NCI-H345 treated with DMSO at 0.1 percent for 48 hours (cell line): ENCODE results near the gene DENR.
"Not testable (repeated sequence)": the region's sequence is repeated elsewhere in the genome, so short reads cannot be mapped to it uniquely, and the experiment has no call there.

Experiments used
- DNase-seq: peaks from one replicate; lab custom pipeline; 2025; ENCODE audit not compliant: unreplicated experiment; lab: John Stamatoyannopoulos, UW

The DENR gene

DNA sequence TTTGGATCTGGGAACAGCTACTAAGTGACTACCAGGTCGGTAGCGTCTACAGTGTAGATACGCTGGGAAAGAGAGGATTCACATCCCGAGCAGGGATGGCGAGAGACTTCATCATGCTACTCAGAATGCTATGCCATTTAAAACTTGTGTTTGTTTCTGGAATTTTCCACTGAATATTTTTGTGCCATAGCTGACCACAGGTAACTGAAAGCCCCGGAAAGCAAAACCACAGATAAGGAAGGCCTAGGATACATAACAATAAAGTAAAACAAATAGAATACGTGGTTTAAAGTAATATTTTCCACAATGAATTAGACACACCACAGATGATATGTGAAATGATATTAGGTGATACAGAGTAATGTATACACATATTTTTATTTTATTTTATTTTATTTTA is 14.1 kb upstream of the DENR start:
- DNase-seq = no peak

DNA sequence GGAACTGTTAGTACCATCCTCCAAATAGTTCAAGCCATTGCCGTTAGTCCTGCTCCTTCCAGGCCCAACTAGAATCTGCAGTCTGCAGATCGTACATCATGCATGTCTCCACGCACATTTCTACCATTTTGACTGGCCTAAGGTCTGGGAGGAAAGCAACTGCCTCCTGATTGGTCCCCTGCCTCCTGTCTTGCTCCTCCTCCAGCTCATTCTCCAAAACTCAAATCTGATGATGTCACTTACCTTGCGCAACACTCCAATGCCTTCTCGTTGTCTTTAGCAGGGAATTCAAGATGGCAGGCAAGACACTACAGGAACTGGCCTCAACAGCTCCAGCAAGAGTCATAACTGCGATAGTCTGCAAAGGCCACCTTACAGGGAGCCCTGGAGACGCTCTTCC is 12.3 kb upstream of the DENR start:
- no peak for DNase-seq

DNA sequence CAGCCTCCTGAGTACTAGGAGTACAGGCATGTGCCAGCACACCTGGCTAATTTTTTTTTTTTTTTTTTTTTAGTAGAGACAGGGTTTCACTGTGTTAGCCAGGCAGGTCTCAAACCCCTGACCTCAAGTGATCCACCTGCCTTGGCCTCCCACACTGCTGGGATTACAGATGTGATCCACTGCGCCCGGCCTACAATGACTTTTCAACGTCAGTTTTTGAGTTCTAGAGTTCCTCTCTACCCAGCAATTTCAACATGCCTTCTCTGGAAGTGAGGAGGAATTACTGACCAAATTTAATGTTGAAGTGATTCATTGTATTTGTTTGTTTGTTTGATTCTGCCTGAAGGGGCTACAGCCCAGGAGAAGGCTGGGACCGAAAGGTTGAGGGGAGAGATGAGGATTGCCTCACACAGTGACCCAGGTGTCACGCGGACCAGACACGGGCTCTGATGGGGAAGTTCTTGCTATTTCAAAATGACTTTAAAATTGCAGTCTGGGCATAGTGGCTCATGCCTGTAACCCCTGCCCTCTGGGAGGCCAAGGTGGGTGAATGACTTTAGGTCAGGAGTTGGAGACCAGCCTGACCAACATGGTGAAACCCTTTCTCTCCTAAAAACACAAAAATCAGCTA is 8.6 kb upstream of the DENR start:
- no peak for DNase-seq

DNA sequence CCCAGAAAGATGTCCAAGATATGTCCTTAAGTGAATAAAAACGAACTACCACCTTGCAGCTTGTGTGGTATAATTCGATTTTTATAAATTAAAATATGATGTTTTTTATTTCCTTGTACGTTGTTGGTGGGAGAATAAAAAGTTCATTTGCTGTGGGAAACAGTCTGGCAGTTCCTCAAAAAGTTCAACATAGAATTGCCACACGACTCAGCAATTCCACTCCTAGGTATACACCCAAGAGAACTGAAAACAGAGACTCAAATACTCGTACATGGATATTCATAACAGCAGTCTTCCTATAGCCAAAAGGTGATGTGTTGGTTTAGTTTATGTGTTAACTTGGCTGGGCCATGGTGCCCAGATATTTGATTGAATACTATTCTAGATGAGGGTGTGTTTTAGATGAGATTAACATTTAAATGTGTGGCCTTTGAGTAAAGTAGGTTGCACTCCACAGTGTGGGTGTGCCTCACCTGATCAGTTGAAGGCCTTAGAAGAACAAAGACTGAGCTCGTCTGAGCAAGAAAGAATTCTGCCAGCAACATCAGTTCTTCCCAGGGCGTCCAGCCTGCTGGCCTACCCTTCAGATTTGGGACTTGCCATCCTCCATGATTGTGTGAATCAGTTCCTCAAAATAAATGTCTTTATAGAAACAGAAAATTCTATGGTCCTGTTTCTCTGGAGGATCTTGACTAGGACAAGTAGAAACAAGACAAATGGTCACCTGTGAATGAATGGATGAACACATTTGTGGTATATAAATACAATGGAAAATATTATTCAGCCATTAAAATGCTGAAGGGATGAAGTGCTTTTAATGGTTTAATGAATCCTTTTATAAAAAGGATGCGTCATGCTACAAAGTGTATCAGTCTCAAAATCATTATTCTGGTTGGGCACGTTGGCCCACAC is 5.1 kb upstream of the DENR start:
- DNase-seq = no peak

DNA sequence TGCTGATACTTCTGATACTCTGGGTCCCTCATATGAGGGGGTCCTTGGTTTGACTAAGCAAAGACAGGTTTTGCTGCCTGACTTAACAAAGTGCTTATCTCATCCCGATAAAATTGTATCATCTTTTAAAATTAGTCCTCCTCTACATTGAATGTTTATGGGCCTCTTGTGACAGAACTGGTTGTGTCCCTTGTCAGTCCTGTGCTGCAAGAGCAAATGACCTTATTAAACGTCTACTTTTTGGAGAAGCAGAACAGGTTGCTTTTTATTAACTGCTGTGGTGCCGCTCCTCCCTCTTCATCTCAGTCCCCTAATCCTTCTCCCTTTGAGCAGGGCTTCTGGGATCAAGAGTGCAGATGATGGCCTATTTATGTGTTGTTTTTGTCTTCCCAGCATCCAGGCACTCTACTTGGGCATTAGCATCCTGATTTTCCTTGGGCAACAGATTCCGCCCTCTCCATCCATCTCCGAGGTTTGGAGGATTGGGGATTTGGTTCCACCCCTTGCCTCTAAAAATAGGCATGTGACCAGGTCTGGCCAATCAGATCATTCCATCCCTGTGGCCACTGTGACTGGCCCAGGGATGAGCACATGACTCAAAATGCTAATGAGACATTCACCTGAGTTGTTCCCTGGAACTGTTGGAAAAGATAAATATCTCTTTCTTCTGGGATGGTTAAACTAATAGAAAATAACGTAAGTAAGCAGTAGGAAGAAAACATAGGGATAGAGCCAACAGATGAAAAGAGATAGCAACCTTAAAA is 2.9 kb upstream of the DENR start:
- DNase-seq = no peak

DNA sequence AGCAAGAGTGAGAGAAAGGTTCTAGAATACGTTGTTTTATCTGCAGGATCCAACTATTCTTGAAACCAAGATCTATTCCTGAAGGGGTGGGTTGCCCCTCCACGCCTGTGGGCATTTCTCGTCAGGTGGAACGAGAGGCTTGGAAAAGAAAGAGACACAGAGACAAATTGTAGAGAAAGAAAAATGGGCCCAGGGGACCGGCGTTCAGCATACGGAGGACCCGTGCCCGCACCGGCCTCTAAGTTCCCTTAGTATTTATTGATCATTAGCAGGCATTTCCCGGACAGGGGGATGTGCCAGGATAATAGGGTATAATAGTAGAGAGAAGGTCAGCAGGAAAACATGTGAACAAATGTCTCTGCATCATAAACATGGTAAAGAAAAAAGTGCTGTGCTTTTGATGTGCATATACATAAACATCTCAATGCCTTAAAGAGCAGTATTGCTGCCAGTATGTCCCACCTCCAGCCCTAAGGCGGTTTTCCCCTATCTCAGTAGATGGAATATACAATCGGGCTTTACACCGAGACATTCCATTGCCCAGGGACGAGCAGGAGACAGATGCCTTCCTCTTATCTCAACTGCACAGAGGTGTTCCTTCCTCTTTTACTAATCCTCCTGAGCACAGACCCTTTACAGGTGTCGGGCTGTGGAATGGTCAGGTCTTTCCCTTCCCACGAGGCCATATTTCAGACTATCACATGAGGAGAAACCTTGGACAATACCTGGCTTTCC is 1.7 kb upstream of the DENR start:
- not testable (repeated sequence) for DNase-seq

DNA sequence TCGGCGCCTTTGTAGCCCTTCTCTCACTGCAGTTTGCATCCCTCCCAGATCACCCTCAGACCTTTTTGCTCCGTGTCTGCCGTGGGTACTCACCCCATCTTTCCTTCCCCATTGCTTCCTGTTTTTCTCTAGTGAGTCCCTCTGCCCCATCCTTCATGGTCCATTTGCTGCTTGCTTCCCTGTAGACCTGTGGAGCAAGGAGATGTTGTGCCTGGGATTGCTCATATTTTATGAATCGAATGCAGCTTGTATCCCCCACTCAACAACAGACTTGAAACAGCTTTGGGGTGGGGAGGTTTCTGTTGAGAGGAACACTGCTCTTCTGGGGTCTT is 661 bp downstream of the DENR start:
- no peak for DNase-seq

DNA sequence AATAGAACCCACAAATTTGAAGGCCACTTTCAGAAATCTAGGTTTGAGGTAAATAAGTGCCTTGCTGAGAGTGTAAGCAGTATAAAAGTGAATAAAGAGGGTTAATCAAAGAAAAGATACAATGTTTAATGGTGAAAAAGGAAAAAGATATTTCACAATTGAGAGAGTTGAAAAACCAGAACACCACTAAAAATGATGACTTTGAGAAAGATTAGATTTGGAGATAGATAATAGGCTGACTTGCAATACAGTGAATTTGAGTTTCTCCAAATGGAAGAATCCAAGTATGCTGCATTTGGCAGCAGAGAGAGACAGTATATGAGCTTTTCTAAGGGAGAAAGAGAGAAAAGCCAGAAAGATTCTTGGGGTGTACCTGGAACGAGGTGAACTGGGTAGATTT is 2.2 kb downstream of the DENR start:
- no peak for DNase-seq

DNA sequence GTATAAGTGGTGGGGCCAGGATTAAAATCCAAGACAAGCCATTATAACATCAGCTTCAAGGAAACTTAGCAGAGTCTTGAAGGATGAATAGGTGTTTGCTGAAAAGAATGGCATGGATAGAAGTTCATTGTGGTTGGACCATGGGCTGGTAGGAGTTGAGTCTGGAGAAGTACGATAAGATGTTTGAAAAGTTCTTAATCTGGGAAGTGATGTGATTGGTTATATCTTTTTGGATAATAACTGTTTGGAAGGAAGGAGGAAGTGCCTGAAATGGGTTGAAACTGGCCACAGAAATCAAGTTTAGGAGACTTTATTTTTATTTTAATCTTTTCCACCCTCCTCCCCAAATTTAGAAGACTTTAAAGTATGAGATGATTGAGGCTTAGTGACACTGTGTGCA is 4.9 kb downstream of the DENR start:
- DNase-seq = no peak

DNA sequence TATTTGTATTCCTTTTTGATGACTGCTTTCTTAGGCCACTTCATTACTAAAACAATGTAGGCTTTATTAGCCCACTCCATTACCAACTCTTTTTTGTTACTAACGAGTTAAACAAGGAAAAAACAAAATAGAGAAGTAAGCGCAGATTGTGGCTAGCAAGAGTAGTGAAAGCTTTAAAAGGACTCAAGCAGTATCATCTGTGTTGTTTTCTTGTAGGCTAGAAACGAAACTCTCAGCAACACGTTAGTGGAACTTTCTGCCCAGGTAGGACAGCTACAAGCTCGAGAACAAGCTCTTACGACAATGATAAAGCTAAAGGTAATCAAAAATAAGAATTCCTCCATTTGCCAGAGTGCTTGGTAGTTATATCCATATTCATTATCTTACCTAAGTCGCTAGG is 32.9 kb downstream of the DENR start:
- DNase-seq = no peak

DNA sequence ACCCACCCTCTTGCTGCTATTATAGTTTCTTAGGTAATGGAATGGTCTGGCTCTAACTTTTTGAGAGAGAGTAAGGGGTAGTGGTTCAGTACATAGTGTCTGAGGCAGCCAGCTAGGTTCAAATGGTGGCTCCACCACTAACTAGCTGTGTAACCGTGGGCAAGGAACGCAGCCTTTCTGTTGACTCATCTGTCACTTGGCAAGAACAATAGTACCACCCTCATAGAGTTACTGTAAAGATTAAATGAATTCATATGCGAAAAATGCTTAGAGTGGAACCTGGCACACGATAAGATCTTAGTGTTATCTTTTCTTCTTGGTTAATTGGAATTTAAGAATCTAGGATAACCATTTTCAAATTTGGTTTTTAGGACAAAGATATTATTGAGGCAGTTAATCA is 35.8 kb downstream of the DENR start:
- DNase-seq = no peak

DNA sequence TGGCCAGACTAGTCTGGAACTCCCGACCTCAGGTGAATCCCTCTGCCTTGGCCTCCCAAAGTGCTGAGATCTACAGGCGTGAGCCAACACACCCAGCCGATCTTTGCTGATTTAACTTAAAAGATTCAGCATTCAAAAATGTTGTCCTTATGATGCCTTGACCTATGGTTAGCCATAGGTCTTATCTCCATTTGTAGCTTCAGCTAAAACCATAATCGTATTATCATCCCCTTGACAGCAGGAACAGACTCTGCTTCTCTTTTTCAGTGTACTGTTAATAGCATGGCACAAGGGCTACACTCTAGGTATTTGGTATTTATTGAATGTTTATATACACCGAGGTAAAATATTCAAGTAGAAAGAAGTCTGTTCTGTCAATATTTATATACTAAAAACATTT is 37.0 kb downstream of the DENR start:
- no peak for DNase-seq

DNA sequence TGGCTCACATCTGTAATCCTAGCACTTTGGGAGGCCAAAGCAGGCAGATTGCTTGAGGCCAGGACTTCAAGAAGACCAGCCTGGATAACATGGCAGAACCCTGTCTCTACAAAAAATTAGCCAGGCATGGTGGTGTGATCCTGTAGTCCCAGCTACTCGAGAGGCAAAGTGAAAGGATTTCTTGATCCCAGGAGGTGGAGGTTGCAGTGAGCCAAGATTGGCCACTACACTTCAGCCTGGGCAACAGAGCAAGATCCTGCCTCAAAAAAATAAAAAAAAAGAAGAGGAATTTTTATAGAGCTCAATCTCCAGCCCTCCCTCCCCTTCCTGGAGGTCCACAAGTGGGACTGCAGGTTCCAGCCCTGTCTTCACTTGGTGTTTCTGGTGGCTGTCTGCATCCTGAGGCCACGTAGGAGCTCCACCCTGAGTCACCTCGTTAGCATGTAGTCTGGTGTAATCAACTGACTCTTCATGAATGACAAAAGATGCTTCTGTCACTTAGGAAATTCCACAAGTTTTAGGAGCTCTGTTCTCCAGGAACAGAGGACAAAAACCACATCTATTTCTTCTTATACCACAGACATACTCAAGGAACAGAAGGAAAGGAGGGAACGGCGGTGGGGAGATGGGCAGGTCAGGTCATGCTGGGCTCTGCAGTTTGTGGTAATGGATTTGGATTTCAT is 37.9 kb downstream of the DENR start:
- no peak for DNase-seq

DNA sequence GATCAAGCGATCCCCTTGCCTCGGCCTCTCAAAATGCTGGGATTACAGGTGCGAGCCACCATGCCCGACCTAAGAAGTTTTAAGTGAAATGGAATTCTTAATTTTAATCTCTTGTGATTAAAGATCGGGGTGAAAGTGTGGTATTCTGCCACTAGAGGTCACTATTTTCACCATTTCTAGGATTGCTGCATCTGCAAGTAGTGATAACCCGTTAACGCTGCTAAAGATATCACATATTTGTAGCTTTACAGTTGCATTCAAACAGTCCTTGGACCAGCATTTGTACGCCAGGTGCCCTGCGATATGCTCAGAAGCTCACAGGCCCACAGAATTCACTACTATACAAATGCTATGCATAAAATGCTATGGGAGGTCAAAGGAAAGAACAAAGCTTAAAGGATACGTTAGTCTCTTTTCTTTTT is 41.1 kb downstream of the DENR start:
- peak; percentile 75 for DNase-seq

DNA sequence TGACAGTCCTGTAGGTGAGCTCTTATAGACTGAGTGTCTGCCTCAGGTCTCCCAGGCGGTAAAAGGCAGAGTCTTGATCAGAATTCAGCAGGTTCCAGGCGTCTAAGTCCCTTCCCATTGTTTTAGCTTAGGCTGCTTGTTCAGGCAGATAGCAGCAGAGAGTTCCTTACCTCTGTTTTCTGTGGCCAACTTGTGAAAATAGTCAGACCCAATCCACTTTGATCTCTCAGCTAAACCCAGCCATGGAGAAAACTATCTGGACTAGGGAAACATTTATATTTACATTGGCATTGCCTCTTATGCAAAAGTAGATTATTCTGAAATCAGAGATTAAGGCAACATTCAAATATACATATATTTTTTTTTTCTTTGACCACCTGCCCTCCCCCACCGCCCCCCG is 43.2 kb downstream of the DENR start:
- DNase-seq = no peak

DNA sequence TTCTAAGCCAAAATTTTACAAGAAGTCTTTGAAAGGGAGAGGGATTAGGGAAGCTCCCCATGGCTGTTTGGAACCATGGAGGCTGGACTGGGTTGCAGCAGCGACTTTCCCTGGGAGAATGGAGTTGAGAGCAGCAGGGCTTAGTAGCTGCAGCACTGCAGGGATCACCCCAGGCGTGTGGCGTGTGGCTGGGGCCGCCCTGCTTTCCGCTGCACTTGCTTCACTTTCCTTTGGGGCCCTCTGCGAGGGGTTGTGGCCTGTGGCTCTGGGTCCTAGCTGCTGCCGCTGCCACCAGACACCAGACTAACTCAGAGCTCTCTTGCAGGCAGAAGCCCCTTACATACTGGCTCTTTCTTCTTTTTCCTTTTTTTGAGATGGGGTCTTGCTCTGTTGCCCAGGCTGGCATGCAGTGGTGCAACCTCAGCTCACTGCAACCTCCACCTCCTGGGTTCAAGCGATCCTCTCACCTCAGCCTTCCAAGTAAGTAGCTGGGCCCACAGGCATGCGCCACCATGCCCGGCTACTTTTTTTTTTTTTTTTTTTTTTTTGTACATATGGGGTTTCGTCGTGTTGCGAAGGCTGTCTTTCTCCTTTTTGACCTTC is 47.1 kb downstream of the DENR start:
- no peak for DNase-seq

DNA sequence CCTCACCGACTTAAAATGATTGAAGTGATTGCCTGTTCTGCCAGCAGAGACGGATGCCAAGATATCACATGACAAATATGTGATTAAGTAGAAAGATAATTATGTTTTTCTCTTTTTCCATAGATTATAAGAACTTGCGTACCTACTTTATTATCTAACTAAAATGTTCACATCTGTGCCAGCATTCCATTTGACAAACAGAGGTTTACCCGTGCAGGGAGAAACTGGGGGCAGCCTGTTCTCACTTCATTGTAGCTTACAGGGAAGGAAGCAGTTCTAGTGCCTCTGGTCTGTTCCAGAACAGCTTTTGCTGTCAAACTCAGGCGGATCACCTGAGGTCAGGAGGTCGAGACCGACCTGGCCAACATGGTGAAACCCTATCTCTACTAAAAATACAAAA is 51.3 kb downstream of the DENR start:
- DNase-seq = no peak

DNA sequence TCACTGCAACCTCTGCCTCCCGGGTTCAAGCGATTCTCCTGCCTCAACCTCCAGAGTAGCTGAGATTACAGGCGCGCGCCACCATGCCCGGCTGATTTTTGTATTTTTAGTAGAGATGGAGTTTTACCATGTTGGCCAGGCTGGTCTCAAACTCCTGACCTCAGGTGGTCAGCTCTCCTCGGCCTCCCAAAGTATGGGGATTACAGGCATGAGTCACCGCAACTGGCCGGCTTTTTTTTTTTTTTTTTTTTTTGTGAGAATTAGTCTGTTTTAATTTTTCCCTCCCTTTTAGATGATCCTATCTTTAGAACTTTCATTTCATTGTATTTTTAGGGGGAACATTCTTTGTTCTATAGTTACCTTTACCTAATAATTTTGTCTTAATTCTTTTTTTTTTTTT is 52.3 kb downstream of the DENR start:
- not testable (repeated sequence) for DNase-seq

DNA sequence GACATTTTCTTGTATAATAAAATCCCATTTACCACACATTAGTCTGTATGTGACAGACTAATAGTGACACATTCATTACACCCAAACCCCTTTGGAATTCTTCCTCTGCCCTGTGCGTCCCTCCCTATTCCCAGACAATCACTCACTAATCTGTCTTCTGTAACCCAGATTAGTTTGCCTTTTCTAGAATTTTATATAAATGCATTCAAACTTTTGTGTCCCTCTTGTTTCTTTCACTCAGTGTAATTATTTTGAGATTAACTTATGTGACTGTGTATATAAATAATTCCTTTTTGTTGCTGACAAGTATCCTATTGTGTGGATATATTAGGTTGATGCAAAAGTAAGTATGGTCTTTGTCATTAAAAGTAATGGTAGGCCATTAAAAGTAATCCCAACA is 55.0 kb downstream of the DENR start:
- no peak for DNase-seq

DNA sequence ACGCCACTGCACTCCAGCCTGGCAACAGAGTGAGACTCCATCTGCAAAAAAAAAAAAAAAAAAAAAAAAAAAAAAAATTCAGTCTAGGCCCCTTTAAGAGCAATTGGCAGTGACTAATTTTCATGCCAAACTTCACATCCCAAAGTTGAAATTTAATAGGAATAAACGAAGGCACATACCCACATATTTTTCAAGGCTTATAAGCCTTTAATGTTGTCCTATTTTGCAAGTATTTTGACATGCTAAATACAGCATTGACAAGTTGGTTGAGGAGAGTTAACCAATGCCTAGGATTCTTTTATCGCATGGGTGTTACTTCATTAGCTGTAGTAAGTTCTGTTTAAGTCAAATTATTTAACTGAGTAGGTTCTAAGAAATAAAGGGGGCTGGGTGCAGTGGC is 59.2 kb downstream of the DENR start:
- DNase-seq = no peak
